HUES64 (cell line): Measurements from ENCODE around the gene FUT1.

Experiments used
- H3K27ac ChIP-seq: 2 replicates; pipeline ENCODE4 v1.7.0; 2013; ENCODE audit warnings: low read depth, low read length, inconsistent platforms
- H3K27me3 ChIP-seq: 2 replicates; pipeline ENCODE4 v1.6.1; 2013; ENCODE audit warnings: mild to moderate bottlenecking, low read length; ENCODE audit not compliant: insufficient read depth
- H3K36me3 ChIP-seq: 2 replicates; pipeline ENCODE4 v1.6.1; 2013; ENCODE audit warnings: mild to moderate bottlenecking, low read length; ENCODE audit not compliant: insufficient read depth
- H3K4me1 ChIP-seq: 2 replicates; pipeline ENCODE4 v1.6.1; 2013; ENCODE audit warnings: mild to moderate bottlenecking, low read length, moderate library complexity; ENCODE audit not compliant: insufficient read depth
- H3K4me3 ChIP-seq: 2 replicates; pipeline ENCODE4 v1.5.1; 2013; ENCODE audit warnings: mild to moderate bottlenecking, low read length, moderate library complexity
- H3K9ac ChIP-seq: 2 replicates; pipeline ENCODE4 v1.6.1; 2013; ENCODE audit warnings: mild to moderate bottlenecking, low read depth, low read length
- H3K9me3 ChIP-seq: 2 replicates; pipeline ENCODE4 v1.6.1; 2013; ENCODE audit warnings: low read depth, low read length; ENCODE audit not compliant: insufficient read depth
- WGBS: fragments of 150-250, 120-280 bp; methylation state at CpG from one replicate; pipeline ENCODE4 v1.1.7; 2013; ENCODE audit warnings: missing lambda C conversion rate; 5-methylcytosine and 5-hydroxymethylcytosine counted together

FUT1 gene

GRCh38 chr19:48750351-48750750 is 2.1 kb downstream of the FUT1 start:
- Histone ChIP-seq H3K9ac (no peak overlapping the region), H3K4me1 (peaks cover 6% of the 10 kb centered on the region; the same call in 1 of the 2 replicates), H3K27ac (no peak overlapping the region), H3K27me3 (peaks cover 6% of the 10 kb centered on the region; the same call in 1 of the 2 replicates), H3K4me3 (no peak overlapping the region), H3K36me3 (peaks cover 24% of the 10 kb centered on the region), H3K9me3 (no peaks in the 10 kb centered on the region)
- whole genome bisulfite sequencing: 97% methylated on average over 31 of the region's 31 CpGs

GRCh38 chr19:48749571-48750198 is 2.8 kb downstream of the FUT1 start:
- Histone ChIP-seq H3K9me3 (no peaks in the 10 kb centered on the region), H3K27me3 (peaks cover 6% of the 10 kb centered on the region; the same call in 1 of the 2 replicates), H3K4me3 (no peak overlapping the region), H3K36me3 (peaks cover 24% of the 10 kb centered on the region), H3K4me1 (peaks cover 6% of the 10 kb centered on the region), H3K9ac (no peak overlapping the region), H3K27ac (no peak overlapping the region)
- 87% methylated on average over 4 of the region's 4 CpGs for WGBS

- Histone ChIP-seq H3K4me3 (peak within 1 kb of the TSS; percentile 70), H3K9ac (peak within 1 kb of the TSS; percentile 41; the same call in 1 of the 2 replicates), H3K36me3 (peaks cover 24% of the 10 kb centered on the region), H3K9me3 (no peaks in the 10 kb centered on the region), H3K27me3 (no peaks in the 10 kb centered on the region), H3K27ac (peak within 1 kb of the TSS; percentile 84), H3K4me1 (peaks cover 3% of the 10 kb centered on the region; the same call in 1 of the 2 replicates)
- WGBS: 5% methylated on average over 31 of the region's 31 CpGs
Observed at GRCh38 chr19:48746738-48747575, 5.5 kb downstream of the FUT1 start, which contains the start of gene IZUMO1. IZUMO1 (minus strand) TSS chr19:48746909; CDS start chr19:48745859, 1,050 bp downstream.

DNA sequence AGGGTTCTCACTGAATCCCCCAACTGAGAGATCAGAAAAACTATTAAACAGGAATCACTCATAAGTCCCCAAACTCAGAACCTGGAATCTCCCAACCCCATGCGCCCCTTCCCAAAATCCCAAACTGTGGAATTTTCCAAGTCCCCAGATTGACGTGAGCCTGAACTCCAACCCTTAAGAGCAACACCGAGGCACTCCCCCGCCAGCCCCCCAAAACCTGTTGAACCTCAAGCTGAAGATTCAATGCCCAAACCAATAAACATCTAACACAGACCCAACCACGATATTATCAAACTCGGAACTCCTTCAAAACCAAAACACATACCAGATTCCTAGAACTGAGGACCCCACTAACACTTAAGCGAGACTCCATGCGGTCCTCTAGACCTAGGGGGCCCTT is 6.3 kb downstream of the FUT1 start:
- Histone ChIP-seq H3K9ac (peak overlapping the region; percentile 19; the same call in 1 of the 2 replicates), H3K27me3 (no peaks in the 10 kb centered on the region), H3K4me1 (peaks cover 6% of the 10 kb centered on the region; the same call in 1 of the 2 replicates), H3K9me3 (no peaks in the 10 kb centered on the region), H3K4me3 (peak overlapping the region; percentile 70), H3K36me3 (peaks cover 24% of the 10 kb centered on the region), H3K27ac (peak overlapping the region; percentile 84; the same call in 1 of the 2 replicates)
- 94% methylated on average over 8 of the region's 8 CpGs for WGBS

DNA sequence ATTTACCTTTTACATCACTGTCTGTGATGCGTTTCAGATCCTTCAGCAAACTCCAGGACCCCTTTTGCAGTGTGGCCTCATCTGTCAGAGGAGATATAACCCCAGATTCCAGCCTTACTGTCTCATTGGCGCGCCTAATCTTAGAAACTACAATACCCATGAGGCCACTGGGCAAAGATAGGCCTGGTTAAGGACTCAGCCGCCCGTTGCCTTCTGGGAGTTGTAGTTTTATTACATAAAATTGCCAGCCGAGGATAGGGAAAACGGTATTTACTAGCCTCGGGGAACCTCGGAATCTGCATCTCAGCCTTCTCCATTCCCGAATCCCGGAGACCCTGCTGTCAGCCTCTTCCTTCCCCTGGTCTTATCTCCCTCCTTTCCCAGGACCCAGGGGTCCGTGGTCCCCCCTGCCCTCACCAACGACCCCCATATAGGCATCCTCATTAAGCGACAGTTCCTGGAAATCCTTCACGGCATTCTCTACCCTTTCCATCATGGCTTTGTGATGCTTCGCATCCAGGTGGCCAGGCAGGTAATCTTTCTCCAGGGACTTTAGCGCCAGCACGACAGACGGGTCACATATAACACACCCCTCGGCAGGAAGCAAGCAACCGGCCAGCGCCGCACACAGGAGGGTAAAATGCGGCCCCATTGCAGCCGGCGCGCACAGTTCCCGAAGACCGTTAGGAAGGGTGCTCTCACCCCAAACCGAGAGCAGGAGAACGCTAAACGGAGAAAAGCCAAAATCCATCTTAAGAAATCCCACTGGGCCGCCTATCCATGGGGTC is 7.0 kb downstream of the FUT1 start:
- H3K4me3 ChIP-seq: no peak overlapping the region
- peaks cover 19% of the 10 kb centered on the region for H3K36me3 ChIP-seq
- H3K9me3 ChIP-seq: no peaks in the 10 kb centered on the region
- H3K27ac ChIP-seq: no peak overlapping the region
- no peak overlapping the region for H3K9ac ChIP-seq
- peaks cover 3% of the 10 kb centered on the region; the same call in 1 of the 2 replicates for H3K27me3 ChIP-seq
- H3K4me1 ChIP-seq: peaks cover 11% of the 10 kb centered on the region; the same call in 1 of the 2 replicates
- 66% methylated on average over 33 of the region's 33 CpGs for WGBS

- Histone ChIP-seq H3K36me3 (no peaks in the 10 kb centered on the region), H3K27ac (no peak overlapping the region), H3K4me1 (peaks cover 15% of the 10 kb centered on the region; the same call in 1 of the 2 replicates)
Observed at GRCh38 chr19:48742096-48742495, 10.3 kb downstream of the FUT1 start.

GRCh38 chr19:48741129-48741999 is 11.1 kb downstream of the FUT1 start:
- peaks cover 18% of the 10 kb centered on the region for H3K27me3 ChIP-seq
- 66% methylated on average over 35 of the region's 35 CpGs for WGBS
- no peak overlapping the region for H3K27ac ChIP-seq
- no peaks in the 10 kb centered on the region for H3K9me3 ChIP-seq
- no peak overlapping the region for H3K9ac ChIP-seq
- H3K36me3 ChIP-seq: no peaks in the 10 kb centered on the region
- peaks cover 15% of the 10 kb centered on the region; the same call in 1 of the 2 replicates for H3K4me1 ChIP-seq
- H3K4me3 ChIP-seq: peak overlapping the region; percentile 39

More at GRCh38 chr19:48742096-48742495, 10.3 kb downstream of the FUT1 start:
- Histone ChIP-seq H3K27me3 (peaks cover 18% of the 10 kb centered on the region), H3K9me3 (no peaks in the 10 kb centered on the region), H3K9ac (no peak overlapping the region), H3K4me3 (no peak overlapping the region)
- whole genome bisulfite sequencing: 95% methylated on average over 11 of the region's 11 CpGs

DNA sequence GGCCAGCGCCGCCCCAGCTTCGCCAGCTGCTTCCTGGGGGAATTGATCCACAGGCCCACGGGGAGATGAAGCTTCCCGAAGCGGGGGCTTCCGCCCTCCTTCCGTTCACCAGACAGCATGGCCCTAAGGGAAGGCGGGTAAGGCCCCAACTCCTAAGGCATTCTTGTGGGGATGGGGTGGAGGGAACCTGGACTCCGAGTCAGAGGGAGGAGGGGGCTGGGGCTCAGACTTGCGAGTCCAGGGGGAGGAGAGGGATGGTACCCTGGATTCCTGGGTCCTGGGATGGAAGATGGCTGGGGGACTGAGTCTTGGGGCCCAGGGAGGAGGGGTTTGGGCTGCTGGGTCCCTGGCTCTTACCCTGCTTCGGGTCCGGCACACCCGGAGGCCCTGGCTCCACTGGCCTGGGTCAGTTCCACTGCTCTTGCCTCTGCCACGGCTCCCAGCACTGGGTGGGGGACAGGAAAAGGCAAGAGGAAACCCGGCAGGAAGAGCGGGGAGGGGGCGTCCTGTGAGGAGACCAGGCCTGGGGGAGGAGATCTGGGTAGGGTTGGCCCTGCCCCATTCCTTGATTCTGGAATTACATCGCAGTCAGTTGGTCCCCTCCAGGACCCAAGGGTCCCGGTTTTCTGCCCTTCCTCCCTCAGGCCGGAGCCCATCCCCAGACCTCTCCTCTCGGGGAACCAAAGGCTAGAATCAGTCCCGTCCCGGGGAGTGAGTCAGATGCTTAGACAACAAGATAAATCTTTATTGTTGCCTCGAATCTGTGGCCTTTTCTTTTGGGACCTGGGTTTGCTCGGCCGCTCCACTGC is 12.1 kb downstream of the FUT1 start, which contains the start of gene RASIP1:
Gene RASIP1 (minus strand): TSS at position 447 of the 809 bp plus-strand sequence. CDS start 328 bp downstream, at position 119.
- Histone ChIP-seq H3K9me3 (no peaks in the 10 kb centered on the region), H3K4me1 (peaks cover 12% of the 10 kb centered on the region; the same call in 1 of the 2 replicates), H3K27me3 (peaks cover 18% of the 10 kb centered on the region), H3K27ac (no peak within 1 kb of the TSS), H3K9ac (0 out of 2 replicates have a peak within 1 kb of the TSS, but pooled peaks have one; percentile 21), H3K36me3 (no peaks in the 10 kb centered on the region), H3K4me3 (peak within 1 kb of the TSS; percentile 69)
- 76% methylated on average over 27 of the region's 27 CpGs for WGBS

DNA sequence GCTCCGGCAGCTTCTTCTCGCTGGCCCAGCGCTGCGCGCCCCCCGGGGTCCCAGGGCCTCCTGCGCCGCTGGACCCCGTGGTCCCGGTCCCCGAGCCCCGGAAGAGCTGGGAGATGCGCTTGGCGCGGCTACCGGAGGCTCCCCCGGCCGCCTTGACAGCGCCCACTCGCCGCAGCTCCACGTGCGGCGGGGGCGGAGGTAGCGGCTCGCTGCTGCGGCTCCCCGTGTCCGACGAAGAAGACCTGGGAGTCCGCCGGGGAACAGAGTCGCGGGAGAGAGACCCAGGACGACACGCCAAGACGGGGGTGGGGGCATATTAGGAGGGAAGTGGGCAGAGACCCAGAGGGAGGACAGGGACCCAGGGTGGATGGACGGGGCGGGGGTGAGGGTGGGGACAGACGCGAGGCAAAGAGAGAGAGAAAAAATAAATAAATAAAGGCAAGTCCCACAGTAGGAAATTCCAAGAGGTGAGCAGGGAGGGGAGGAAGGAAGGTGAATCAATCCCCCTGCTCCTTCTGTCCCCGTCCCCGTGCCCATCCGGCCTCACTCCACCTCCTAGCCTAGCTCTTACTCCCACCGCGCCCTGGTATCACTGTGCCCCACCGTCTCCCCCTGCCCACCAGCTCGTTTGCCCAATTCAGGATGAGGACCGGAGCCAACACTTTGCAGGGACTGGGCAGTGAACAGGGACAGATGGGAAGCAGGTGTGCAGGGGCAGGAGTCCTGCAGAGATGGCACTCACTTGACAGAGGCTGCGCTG is 12.9 kb downstream of the FUT1 start:
- WGBS: 13% methylated on average over 51 of the region's 51 CpGs
- Histone ChIP-seq H3K27ac (no peak overlapping the region), H3K4me3 (peak overlapping the region; percentile 69), H3K9me3 (no peaks in the 10 kb centered on the region), H3K27me3 (peaks cover 18% of the 10 kb centered on the region), H3K9ac (0 out of 2 replicates have a peak overlapping the region, but pooled peaks have one; percentile 21), H3K4me1 (0 out of 2 replicates have a peak, but pooled peaks cover 12% of the 10 kb centered on the region), H3K36me3 (no peaks in the 10 kb centered on the region)
